GM19043 (cell line): ENCODE results near the gene DKC1.

ENCODE experiments used
- ATAC-seq: cut with Tn5 transposase; IDR thresholded peaks from one replicate; pipeline ENCODE4 v1.9.1; 2021; ENCODE audit warnings: low read depth; ENCODE audit not compliant: unreplicated experiment

The DKC1 gene

GRCh38 chrX:154785716-154786115, 23.1 kb downstream of the DKC1 start:
- no peak for ATAC-seq

GRCh38 chrX:154791467-154791866, 28.8 kb downstream of the DKC1 start:
- ATAC-seq = no peak

- ATAC-seq = no peak
Measured at GRCh38 chrX:154791939-154792338, 29.3 kb downstream of the DKC1 start.

GRCh38 chrX:154793084-154793795, 30.6 kb downstream of the DKC1 start:
- no peak for ATAC-seq

GRCh38 chrX:154795016-154795415, 32.4 kb downstream of the DKC1 start:
- no peak for ATAC-seq

- ATAC-seq = no peak
Measured at GRCh38 chrX:154797006-154797405, 34.3 kb downstream of the DKC1 start.

GRCh38 chrX:154799556-154800348, 37.1 kb downstream of the DKC1 start:
- no peak for ATAC-seq

- no peak for ATAC-seq
Measured at GRCh38 chrX:154800478-154801210, 38.0 kb downstream of the DKC1 start.

GRCh38 chrX:154802947-154803346, 40.3 kb downstream of the DKC1 start:
- no peak for ATAC-seq

- ATAC-seq = no peak
Measured at GRCh38 chrX:154804261-154804956, 41.7 kb downstream of the DKC1 start.

GRCh38 chrX:154804957-154805695, 42.5 kb downstream of the DKC1 start, which contains the start of gene MPP1:
Gene MPP1 (minus strand): TSS chrX:154805485. CDS start chrX:154805373, 112 bp downstream.
- peak; percentile 92 for ATAC-seq

GRCh38 chrX:154805696-154806091, 43.0 kb downstream of the DKC1 start:
- ATAC-seq = no peak

- ATAC-seq = no peak
Measured at GRCh38 chrX:154806837-154807501, 44.3 kb downstream of the DKC1 start.

GRCh38 chrX:154809939-154810665, 47.4 kb downstream of the DKC1 start:
- ATAC-seq = no peak

- ATAC-seq = no peak
Measured at GRCh38 chrX:154812341-154813101, 49.9 kb downstream of the DKC1 start.

- ATAC-seq = no peak
Measured at GRCh38 chrX:154813801-154814200, 51.1 kb downstream of the DKC1 start.

- no peak for ATAC-seq
Measured at GRCh38 chrX:154815274-154815818, 52.7 kb downstream of the DKC1 start.
